Karpas-422 (cell line): ENCODE data around the gene AGAP1. TPM values are rescaled to one million over a fixed set of nuclear protein-coding genes. Genes with fewer than 3 reads are reported as not detected.

Experiments used
- DNase-seq: peaks from one replicate; pipeline ENCODE4 v3.0.0-alpha.2; 2015
- H2AFZ ChIP-seq: fragments of 200-600 bp; sonication (generic); 2 replicates; pipeline ENCODE4 v1.6.1; 2014; ENCODE audit warnings: antibody characterized with exemption, low read length, mixed read lengths
- H3K27ac ChIP-seq: fragments of 200-600 bp; sonication (generic); 2 replicates; pipeline ENCODE4 v1.5.1; 2014; ENCODE audit warnings: mild to moderate bottlenecking, low read length, moderate library complexity
- H3K27me3 ChIP-seq: fragments of 200-600 bp; sonication (generic); 2 replicates; pipeline ENCODE4 v1.6.1; 2014; ENCODE audit warnings: low read length, mixed read lengths
- H3K36me3 ChIP-seq: fragments of 200-600 bp; sonication (generic); 2 replicates; pipeline ENCODE4 v1.6.1; 2014; ENCODE audit warnings: low read length, mixed read lengths; ENCODE audit not compliant: insufficient read depth
- H3K4me1 ChIP-seq: fragments of 200-600 bp; sonication (generic); 2 replicates; pipeline ENCODE4 v1.6.1; 2014; ENCODE audit warnings: mild to moderate bottlenecking, low read length, mixed read lengths
- H3K4me2 ChIP-seq: fragments of 200-600 bp; sonication (generic); 2 replicates; pipeline ENCODE4 v1.6.1; 2014; ENCODE audit warnings: low read length, low read depth, mild to moderate bottlenecking; ENCODE audit not compliant: poor library complexity, severe bottlenecking
- H3K4me3 ChIP-seq: fragments of 200-600 bp; sonication (generic); 2 replicates; pipeline ENCODE4 v1.5.1; 2014; ENCODE audit warnings: mild to moderate bottlenecking, antibody characterized with exemption, low read length, mixed read lengths
- H3K79me2 ChIP-seq: fragments of 200-600 bp; sonication (generic); 2 replicates; pipeline ENCODE4 v1.6.1; 2014; ENCODE audit warnings: mild to moderate bottlenecking, low read length, mixed read lengths
- H3K9ac ChIP-seq: fragments of 200-600 bp; sonication (generic); 2 replicates; pipeline ENCODE4 v1.6.0; 2014; ENCODE audit warnings: low read length
- H3K9me2 ChIP-seq: fragments of 200-600 bp; sonication (generic), shearing (Covaris generic); replicated peaks from 2 replicates; pipeline ENCODE4 v1.6.0; 2014; ENCODE audit warnings: mild to moderate bottlenecking, low read length, moderate library complexity; ENCODE audit not compliant: insufficient read depth
- H3K9me3 ChIP-seq: fragments of 300-700, 200-600 bp; sonication (generic); 2 replicates; pipeline ENCODE4 v1.6.1; 2014; ENCODE audit warnings: low read length, mixed read lengths
- H4K20me1 ChIP-seq: fragments of 200-600 bp; sonication (generic); 2 replicates; pipeline ENCODE4 v1.6.1; 2014; ENCODE audit warnings: mild to moderate bottlenecking, antibody characterized with exemption, low read length, low read depth; ENCODE audit not compliant: insufficient read depth
- total RNA-seq: library from RNA; depleted of rRNA; stranded (reverse); fragments of >200 nt; shearing (Covaris generic); gene quantifications from 2 replicates; pipeline ENCODE4 v1.2.3, GENCODE V29; 2014; ENCODE audit warnings: low replicate concordance

The AGAP1 gene
- total RNA-seq, 1 experiment from 2014 or later = not detected

GRCh38 chr2:236158969-236159777, 665.3 kb downstream of the AGAP1 start:
- no peak overlapping the region for H3K9ac ChIP-seq
- H3K27me3 ChIP-seq = no peaks in the 10 kb centered on the region
- no peak overlapping the region for H2AFZ ChIP-seq
- H3K9me3 ChIP-seq = no peaks in the 10 kb centered on the region
- H3K27ac ChIP-seq = no peak overlapping the region
- no peaks in the 10 kb centered on the region for H3K36me3 ChIP-seq
- no peaks in the 10 kb centered on the region for H3K4me1 ChIP-seq
- no peaks in the 10 kb centered on the region for H3K9me2 ChIP-seq
- H3K4me3 ChIP-seq = no peak overlapping the region
- no peak for DNase-seq
- H3K79me2 ChIP-seq = no peaks in the 10 kb centered on the region
- H4K20me1 ChIP-seq = no peaks in the 10 kb centered on the region
- H3K4me2 ChIP-seq = no peak overlapping the region

- no peak overlapping the region for H3K4me3 ChIP-seq
- no peaks in the 10 kb centered on the region for H3K9me2 ChIP-seq
- no peak overlapping the region for H3K9ac ChIP-seq
- no peaks in the 10 kb centered on the region for H3K27me3 ChIP-seq
- H3K36me3 ChIP-seq = no peaks in the 10 kb centered on the region
- H3K9me3 ChIP-seq = no peaks in the 10 kb centered on the region
- no peak overlapping the region for H3K4me2 ChIP-seq
- no peaks in the 10 kb centered on the region for H3K4me1 ChIP-seq
- H4K20me1 ChIP-seq = no peaks in the 10 kb centered on the region
- no peaks in the 10 kb centered on the region for H3K79me2 ChIP-seq
- H3K27ac ChIP-seq = no peak overlapping the region
- DNase-seq = no peak
- no peak overlapping the region for H2AFZ ChIP-seq
These were observed 665.9 kb downstream of the AGAP1 start for GRCh38 chr2:236159778-236160170.

DNA sequence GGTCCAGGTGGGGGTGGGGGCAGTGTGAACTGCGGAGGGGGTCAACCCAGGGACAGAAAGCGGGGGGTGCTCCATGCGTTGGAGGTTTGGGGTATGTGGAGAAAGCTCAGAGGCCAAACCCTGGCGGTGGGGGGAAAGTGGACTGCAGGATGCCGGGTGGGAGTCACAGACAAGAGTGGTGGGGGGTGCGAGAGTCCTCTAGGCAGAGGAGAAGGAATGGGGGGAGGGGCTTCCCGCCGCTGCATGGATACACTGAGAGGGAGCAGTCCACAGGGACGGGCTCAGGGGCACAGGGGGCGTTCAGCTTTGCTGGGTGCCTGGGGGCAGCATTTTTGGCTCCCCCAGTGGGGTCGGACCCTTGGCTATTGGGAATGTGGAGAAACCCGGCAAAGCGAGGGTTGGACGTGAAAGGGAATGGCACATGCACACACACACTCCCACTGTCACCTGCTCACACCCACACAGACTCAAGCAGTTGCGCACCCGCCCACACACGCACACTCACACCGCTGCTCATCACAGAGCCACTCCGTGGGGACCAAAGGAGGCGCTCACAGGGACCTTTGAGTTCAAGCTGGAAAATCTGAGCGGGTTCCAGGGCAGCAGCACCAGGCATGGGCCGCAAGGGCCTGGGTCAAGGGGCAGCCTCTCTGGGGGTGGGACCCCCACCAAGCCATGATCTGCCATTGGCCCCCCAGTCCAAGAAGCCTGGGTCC, 666.7 kb downstream of the AGAP1 start:
- Histone ChIP-seq H2AFZ (no peak overlapping the region), H3K27ac (no peak overlapping the region), H3K9me2 (no peaks in the 10 kb centered on the region), H3K36me3 (no peaks in the 10 kb centered on the region), H3K79me2 (no peaks in the 10 kb centered on the region), H3K9ac (no peak overlapping the region), H3K27me3 (no peaks in the 10 kb centered on the region), H4K20me1 (no peaks in the 10 kb centered on the region), H3K4me3 (no peak overlapping the region), H3K4me2 (no peak overlapping the region), H3K4me1 (no peaks in the 10 kb centered on the region), H3K9me3 (no peaks in the 10 kb centered on the region)
- DNase-seq = no peak

- no peak overlapping the region for H3K9ac ChIP-seq
- no peak overlapping the region for H3K4me2 ChIP-seq
- no peak for DNase-seq
- H3K4me3 ChIP-seq = no peak overlapping the region
- H3K79me2 ChIP-seq = no peaks in the 10 kb centered on the region
- H3K9me2 ChIP-seq = no peaks in the 10 kb centered on the region
- no peaks in the 10 kb centered on the region for H3K36me3 ChIP-seq
- H4K20me1 ChIP-seq = no peaks in the 10 kb centered on the region
- no peaks in the 10 kb centered on the region for H3K9me3 ChIP-seq
- H3K27ac ChIP-seq = no peak overlapping the region
- H3K27me3 ChIP-seq = no peaks in the 10 kb centered on the region
- no peak overlapping the region for H2AFZ ChIP-seq
- no peaks in the 10 kb centered on the region for H3K4me1 ChIP-seq
These were observed 667.2 kb downstream of the AGAP1 start for GRCh38 chr2:236161082-236161462.

DNA sequence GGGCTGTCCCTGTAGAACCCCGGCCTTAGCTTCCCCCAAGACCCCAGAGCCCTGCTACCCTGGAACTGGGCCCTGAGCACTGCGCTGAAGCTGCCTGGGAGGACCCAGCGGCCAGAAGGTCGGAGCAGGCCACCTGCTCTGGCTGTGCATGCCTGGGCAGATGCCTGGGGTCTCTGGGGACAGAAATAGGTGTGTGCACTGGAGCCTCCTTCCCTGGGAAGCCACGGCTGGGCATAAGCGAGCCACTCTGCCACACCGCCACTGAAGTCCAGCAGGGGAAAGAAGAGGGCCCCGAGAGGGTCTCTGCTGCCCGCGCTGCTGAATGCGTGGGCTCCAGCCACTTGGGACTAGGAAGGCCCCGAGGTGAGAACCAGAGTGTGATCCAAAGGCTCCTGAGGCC, 667.7 kb downstream of the AGAP1 start:
- H3K4me2 ChIP-seq = no peak overlapping the region
- H3K27ac ChIP-seq = no peak overlapping the region
- no peaks in the 10 kb centered on the region for H3K36me3 ChIP-seq
- H3K79me2 ChIP-seq = no peaks in the 10 kb centered on the region
- no peaks in the 10 kb centered on the region for H4K20me1 ChIP-seq
- H3K9me3 ChIP-seq = no peaks in the 10 kb centered on the region
- no peaks in the 10 kb centered on the region for H3K4me1 ChIP-seq
- no peaks in the 10 kb centered on the region for H3K27me3 ChIP-seq
- H3K9me2 ChIP-seq = no peaks in the 10 kb centered on the region
- DNase-seq = no peak
- H3K9ac ChIP-seq = no peak overlapping the region
- H3K4me3 ChIP-seq = no peak overlapping the region
- H2AFZ ChIP-seq = no peak overlapping the region

GRCh38 chr2:236162031-236162845, 668.4 kb downstream of the AGAP1 start:
- Histone ChIP-seq H3K4me1 (no peaks in the 10 kb centered on the region), H3K9me2 (no peaks in the 10 kb centered on the region), H3K27me3 (no peaks in the 10 kb centered on the region), H3K9me3 (no peaks in the 10 kb centered on the region), H3K4me2 (no peak overlapping the region), H3K79me2 (no peaks in the 10 kb centered on the region), H2AFZ (no peak overlapping the region), H3K36me3 (no peaks in the 10 kb centered on the region), H3K9ac (no peak overlapping the region), H3K27ac (no peak overlapping the region), H3K4me3 (no peak overlapping the region), H4K20me1 (no peaks in the 10 kb centered on the region)
- DNase-seq = no peak

GRCh38 chr2:236162882-236163470, 669.1 kb downstream of the AGAP1 start:
- no peak overlapping the region for H3K27ac ChIP-seq
- H3K79me2 ChIP-seq = no peaks in the 10 kb centered on the region
- H3K9me2 ChIP-seq = no peaks in the 10 kb centered on the region
- H3K36me3 ChIP-seq = no peaks in the 10 kb centered on the region
- H2AFZ ChIP-seq = no peak overlapping the region
- no peaks in the 10 kb centered on the region for H3K27me3 ChIP-seq
- no peaks in the 10 kb centered on the region for H3K4me1 ChIP-seq
- H4K20me1 ChIP-seq = no peaks in the 10 kb centered on the region
- DNase-seq = no peak
- no peak overlapping the region for H3K9ac ChIP-seq
- H3K9me3 ChIP-seq = no peaks in the 10 kb centered on the region
- H3K4me3 ChIP-seq = no peak overlapping the region
- H3K4me2 ChIP-seq = no peak overlapping the region
